Smooth muscle cell (in vitro differentiated cells): Measurements from ENCODE around the gene PFKL. TPM values are rescaled to one million over a fixed set of nuclear protein-coding genes. Genes with fewer than 3 reads are reported as not detected.

Experiments
- DNase-seq: peaks from one replicate; lab custom pipeline; 2025; ENCODE audit not compliant: unreplicated experiment; lab: John Stamatoyannopoulos, UW
- H2AFZ ChIP-seq: fragments of 200-600 bp; sonication (generic); 2 replicates; pipeline ENCODE4 v1.6.0; 2016; ENCODE audit warnings: antibody characterized with exemption, low read depth, mild to moderate bottlenecking
- H3F3A ChIP-seq: fragments of 200-600 bp; sonication (generic); 2 replicates; pipeline ENCODE4 v1.6.0; 2017; ENCODE audit warnings: antibody characterized with exemption, low read depth
- H3K27ac ChIP-seq: fragments of 200-600 bp; sonication (generic); 2 replicates; pipeline ENCODE4 v1.5.1; 2016; ENCODE audit warnings: low read depth, mild to moderate bottlenecking
- H3K27me3 ChIP-seq: fragments of 200-600 bp; sonication (generic); 2 replicates; pipeline ENCODE4 v1.6.1; 2016; ENCODE audit warnings: low read depth, mild to moderate bottlenecking
- H3K36me3 ChIP-seq: fragments of 200-600 bp; sonication (generic); 2 replicates; pipeline ENCODE4 v1.5.1; 2016; ENCODE audit warnings: low read depth
- H3K4me1 ChIP-seq: fragments of 200-600 bp; sonication (generic); 2 replicates; pipeline ENCODE4 v1.5.1; 2016; ENCODE audit warnings: low read depth
- H3K4me2 ChIP-seq: fragments of 200-600 bp; sonication (generic); 2 replicates; pipeline ENCODE4 v1.6.0; 2016; ENCODE audit warnings: mild to moderate bottlenecking
- H3K4me3 ChIP-seq: fragments of 200-600 bp; sonication (generic); 2 replicates; pipeline ENCODE4 v1.5.1; 2016; ENCODE audit warnings: mild to moderate bottlenecking
- H3K79me2 ChIP-seq: fragments of 200-600 bp; sonication (generic); 2 replicates; pipeline ENCODE4 v1.6.0; 2016; ENCODE audit warnings: low read depth, mild to moderate bottlenecking
- H3K9ac ChIP-seq: fragments of 200-600 bp; sonication (generic); 2 replicates; pipeline ENCODE4 v1.6.0; 2016; ENCODE audit warnings: low read depth
- H3K9me3 ChIP-seq: fragments of 200-600 bp; sonication (generic); replicated peaks from 2 replicates; pipeline ENCODE4 v1.5.1; 2016; ENCODE audit warnings: low read depth
- H4K20me1 ChIP-seq: fragments of 200-600 bp; sonication (generic); 2 replicates; pipeline ENCODE4 v1.6.0; 2016; ENCODE audit warnings: low read depth
- WGBS: methylation state at CpG from one replicate; pipeline ENCODE4 v1.1.7; 2016; ENCODE audit warnings: low lambda C conversion rate; 5-methylcytosine and 5-hydroxymethylcytosine counted together
- polyA plus RNA-seq: library from polyadenylated mRNA; unstranded; fragments of >200 nt; fragmentation: Nextera tagmentation; extraction: Ambion mirVana; gene quantifications from 2 replicates; pipeline ENCODE4 v1.2.1, GENCODE V29; 2016
- total RNA-seq: library from RNA; depleted of rRNA; stranded (reverse); fragments of >200 nt; gene quantifications from 2 replicates; pipeline ENCODE4 v1.2.3, GENCODE V29; 2014
- TF ChIP-seq, protein P1 (sequence below): fragments of 200-600 bp; sonication (generic); IDR thresholded peaks from 2 replicates; pipeline ENCODE4 v1.5.1; 2017; ENCODE audit warnings: borderline replicate concordance, mild to moderate bottlenecking, antibody characterized with exemption; ENCODE audit not compliant: insufficient read depth, poor library complexity, severe bottlenecking

PFKL gene
- total and polyA plus RNA-seq, 2 experiments from 2014 or later, result 51.4 to 162 TPM

DNA sequence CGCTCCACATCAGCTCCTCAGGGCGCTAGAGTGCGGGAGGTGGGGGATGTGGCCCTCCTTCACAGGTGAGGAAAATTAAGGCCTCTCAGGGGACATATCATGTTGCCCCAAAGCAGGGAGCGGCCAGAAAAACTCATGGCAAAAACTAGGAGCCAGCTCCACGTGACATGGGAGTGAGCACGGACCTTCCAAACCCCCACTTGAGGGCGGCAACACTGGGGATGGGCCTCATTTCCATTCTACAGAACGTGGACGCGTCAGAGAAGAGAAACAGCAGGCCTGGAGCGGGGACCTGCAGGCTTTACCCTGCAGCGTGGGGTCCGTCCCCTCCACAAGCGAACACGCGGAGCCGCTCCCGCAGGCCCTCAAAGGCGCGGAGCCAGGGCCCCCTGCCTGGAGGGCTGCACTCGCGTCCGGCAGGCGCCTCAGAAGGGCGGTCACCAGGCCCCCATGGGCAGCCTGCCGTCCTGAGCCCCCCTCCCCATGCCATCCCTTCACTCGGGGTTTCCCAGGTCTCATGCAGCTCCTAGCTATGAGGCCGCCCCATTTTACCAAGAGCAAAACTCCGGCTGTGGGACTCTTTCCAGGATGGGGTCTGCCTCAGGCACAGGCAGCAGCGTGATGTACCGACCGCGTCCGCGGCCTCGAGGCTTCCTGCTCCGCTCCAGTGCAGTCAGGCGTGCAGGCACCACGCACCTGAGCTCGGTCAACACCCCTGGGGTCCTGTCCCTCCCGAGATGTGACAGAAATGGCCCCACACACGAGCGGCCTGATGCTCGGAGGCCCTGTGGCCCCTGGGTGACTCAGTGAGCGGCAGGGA is 33.9 kb downstream of the PFKL start:
- no peak overlapping the region for H3K4me2 ChIP-seq
- H4K20me1 ChIP-seq, result no peaks in the 10 kb centered on the region
- TF ChIP-seq, protein P1, sequence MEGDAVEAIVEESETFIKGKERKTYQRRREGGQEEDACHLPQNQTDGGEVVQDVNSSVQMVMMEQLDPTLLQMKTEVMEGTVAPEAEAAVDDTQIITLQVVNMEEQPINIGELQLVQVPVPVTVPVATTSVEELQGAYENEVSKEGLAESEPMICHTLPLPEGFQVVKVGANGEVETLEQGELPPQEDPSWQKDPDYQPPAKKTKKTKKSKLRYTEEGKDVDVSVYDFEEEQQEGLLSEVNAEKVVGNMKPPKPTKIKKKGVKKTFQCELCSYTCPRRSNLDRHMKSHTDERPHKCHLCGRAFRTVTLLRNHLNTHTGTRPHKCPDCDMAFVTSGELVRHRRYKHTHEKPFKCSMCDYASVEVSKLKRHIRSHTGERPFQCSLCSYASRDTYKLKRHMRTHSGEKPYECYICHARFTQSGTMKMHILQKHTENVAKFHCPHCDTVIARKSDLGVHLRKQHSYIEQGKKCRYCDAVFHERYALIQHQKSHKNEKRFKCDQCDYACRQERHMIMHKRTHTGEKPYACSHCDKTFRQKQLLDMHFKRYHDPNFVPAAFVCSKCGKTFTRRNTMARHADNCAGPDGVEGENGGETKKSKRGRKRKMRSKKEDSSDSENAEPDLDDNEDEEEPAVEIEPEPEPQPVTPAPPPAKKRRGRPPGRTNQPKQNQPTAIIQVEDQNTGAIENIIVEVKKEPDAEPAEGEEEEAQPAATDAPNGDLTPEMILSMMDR, result no peak
- H3K9me3 ChIP-seq, result no peaks in the 10 kb centered on the region
- no peak for DNase-seq
- H2AFZ ChIP-seq, result no peak overlapping the region
- H3K4me1 ChIP-seq, result no peaks in the 10 kb centered on the region
- H3K36me3 ChIP-seq, result no peaks in the 10 kb centered on the region
- 94% methylated on average over 45 of the region's 45 CpGs for WGBS
- H3K27ac ChIP-seq, result no peak overlapping the region
- H3F3A ChIP-seq, result peaks cover 6% of the 10 kb centered on the region
- no peaks in the 10 kb centered on the region for H3K27me3 ChIP-seq
- no peak overlapping the region for H3K4me3 ChIP-seq
- no peaks in the 10 kb centered on the region for H3K79me2 ChIP-seq
- no peak overlapping the region for H3K9ac ChIP-seq

DNA sequence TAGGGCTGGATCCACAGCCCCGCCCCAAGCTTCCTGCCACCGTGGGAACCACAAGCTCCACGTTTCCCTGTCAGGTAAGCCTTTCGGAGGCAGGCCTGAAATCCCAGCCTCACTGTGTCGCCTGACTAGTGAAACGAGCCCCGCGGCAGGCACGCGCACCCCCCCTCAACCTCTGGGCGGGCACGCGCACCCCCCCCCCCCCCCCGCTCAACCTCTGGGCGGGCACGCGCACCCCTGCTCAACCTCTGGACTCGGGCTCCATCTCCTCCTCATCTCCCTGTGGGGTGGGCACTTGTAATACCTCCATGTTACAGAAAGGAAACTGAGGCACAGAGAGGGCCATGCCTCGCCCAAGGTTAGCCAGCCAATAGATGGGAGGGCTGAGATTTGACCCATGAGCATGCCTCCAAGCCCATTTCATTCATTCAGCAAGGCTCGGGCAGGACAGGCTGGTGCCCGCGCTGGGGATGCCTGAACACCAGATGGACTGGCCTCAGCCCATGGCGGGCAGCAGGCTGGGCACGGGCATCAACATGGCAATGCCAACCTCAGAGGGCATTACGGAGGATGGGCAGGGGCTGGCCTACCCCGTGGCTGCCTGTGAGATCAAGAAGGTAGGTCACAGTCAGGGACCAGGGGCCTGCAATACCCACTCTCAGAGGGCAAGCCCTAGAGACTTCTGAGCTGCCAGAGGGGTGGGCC is 34.6 kb downstream of the PFKL start:
- Histone ChIP-seq H3K36me3 (no peaks in the 10 kb centered on the region), H3K27ac (no peak overlapping the region), H3K4me1 (no peaks in the 10 kb centered on the region), H3K27me3 (no peaks in the 10 kb centered on the region), H3K9ac (no peak overlapping the region), H3F3A (peaks cover 7% of the 10 kb centered on the region), H3K79me2 (no peaks in the 10 kb centered on the region), H3K4me2 (no peak overlapping the region), H3K9me3 (no peaks in the 10 kb centered on the region), H2AFZ (no peak overlapping the region), H4K20me1 (no peaks in the 10 kb centered on the region), H3K4me3 (no peak overlapping the region)
- DNase-seq, result no peak
- TF ChIP-seq, protein P1, result no peak
- 96% methylated on average over 16 of the region's 26 CpGs for WGBS

DNA sequence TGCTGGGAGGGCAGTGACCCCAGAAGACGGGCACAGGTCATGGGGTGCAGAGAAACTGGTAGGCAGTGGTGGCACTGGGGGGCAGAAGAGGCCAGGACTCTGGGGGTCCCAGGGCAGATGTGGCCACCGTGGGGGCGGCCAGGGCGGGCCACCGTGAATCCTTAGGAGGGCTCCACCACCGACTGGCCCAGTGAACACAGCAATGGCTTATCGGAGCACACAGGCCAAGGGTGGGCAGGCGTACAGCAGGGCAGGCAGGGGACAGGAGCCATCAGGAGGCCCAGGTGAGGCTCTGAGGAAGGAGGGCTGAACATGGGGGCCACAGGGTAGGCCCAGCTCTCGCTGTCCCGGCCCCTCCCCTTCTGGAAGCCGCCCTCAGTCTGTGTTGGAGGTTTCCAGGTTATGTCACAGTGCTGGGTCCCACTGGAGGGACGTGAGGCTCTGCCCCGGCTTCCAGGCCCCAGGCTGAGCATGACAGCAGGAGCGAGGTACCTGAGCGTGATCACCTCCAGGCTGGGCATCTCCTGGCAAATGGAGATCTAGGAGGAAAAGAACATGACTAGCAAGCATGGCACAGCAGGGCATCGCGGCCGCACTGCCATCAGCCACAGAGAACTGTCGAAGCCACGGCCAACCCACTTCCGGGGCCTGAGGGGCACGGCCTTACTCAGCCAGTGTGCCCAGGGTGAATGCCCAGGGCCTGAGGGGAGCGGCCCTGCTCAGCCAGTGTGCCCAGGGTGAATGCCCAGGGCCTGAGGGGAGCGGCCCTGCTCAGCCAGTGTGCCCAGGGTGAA is 35.6 kb downstream of the PFKL start:
- Histone ChIP-seq H2AFZ (no peak overlapping the region), H4K20me1 (no peaks in the 10 kb centered on the region), H3K36me3 (no peaks in the 10 kb centered on the region), H3F3A (peaks cover 13% of the 10 kb centered on the region), H3K9ac (no peak overlapping the region), H3K9me3 (no peaks in the 10 kb centered on the region), H3K27ac (no peak overlapping the region), H3K4me3 (no peak overlapping the region), H3K4me1 (no peaks in the 10 kb centered on the region), H3K79me2 (no peaks in the 10 kb centered on the region), H3K27me3 (no peaks in the 10 kb centered on the region), H3K4me2 (no peak overlapping the region)
- WGBS, result 92% methylated on average over 24 of the region's 24 CpGs
- TF ChIP-seq, protein P1, result no peak
- no peak for DNase-seq
